HEK293 (cell line): ENCODE data around the gene CREB5.
A peak's percentile ranks its signal among the peaks of the same experiment; 100 is the strongest.

Experiments used
- CTCF ChIA-PET: fragments of 350-600 bp; formaldehyde crosslinking; extraction: SDS; loops from one replicate; lab custom pipeline; 2021; ENCODE audit warnings: antibody characterized with exemption; lab: Yijun Ruan, JAX
- POLR2A ChIA-PET: fragments of 300-600 bp; formaldehyde crosslinking; extraction: SDS; loops from one replicate; lab custom pipeline; 2020; ENCODE audit warnings: antibody characterized with exemption, inconsistent platforms; lab: Yijun Ruan, JAX
- H3K27ac ChIP-seq: fragments of 200-500 bp; sonication (Bioruptor generic); 2 replicates; pipeline ENCODE4 v1.5.1; 2014; ENCODE audit warnings: low read depth, low read length, control low read depth, inconsistent platforms; ENCODE audit errors: extremely low read depth
- H3K36me3 ChIP-seq, 2 experiments: fragments of 200-500 bp in 1 of 2; sonication (Bioruptor generic) in 1 of 2; 1 replicate in 1 of 2; 2 replicates in 1 of 2; pipeline ENCODE4 v1.5.1; 2014 to 2017; ENCODE audit warnings: inconsistent platforms in 2 of 2, low read length in 2 of 2; ENCODE audit not compliant: control insufficient read depth in 2 of 2, insufficient read depth in 1 of 2
- H3K4me1 ChIP-seq: fragments of 200-500 bp; sonication (Bioruptor generic); 2 replicates; pipeline ENCODE4 v1.5.1; 2014; ENCODE audit warnings: mild to moderate bottlenecking, low read length, inconsistent platforms; ENCODE audit not compliant: control insufficient read depth, insufficient read depth
- H3K4me3 ChIP-seq: 2 replicates; pipeline ENCODE4 v1.5.1; 2011; ENCODE audit warnings: low read depth, mild to moderate bottlenecking, control low read depth, low read length, moderate library complexity
- H3K9me3 ChIP-seq: fragments of 200-500 bp; sonication (Bioruptor generic); 2 replicates; pipeline ENCODE4 v1.5.1; 2014; ENCODE audit warnings: low read depth, low read length, inconsistent platforms; ENCODE audit not compliant: control insufficient read depth, insufficient read depth
- GLIS1 ChIP-seq: fragments of 450-650 bp; formaldehyde crosslinking; IDR thresholded peaks from 2 replicates; pipeline ENCODE4 v1.5.1; 2016; ENCODE audit warnings: missing biosample characterization, missing genetic modification characterization
- HOXA7 ChIP-seq: sonication (generic); formaldehyde crosslinking; IDR thresholded peaks from 2 replicates; pipeline ENCODE4 v1.8.1; 2022; ENCODE audit warnings: missing genetic modification reagents, borderline replicate concordance
- SCRT1 ChIP-seq: fragments of 450-650 bp; formaldehyde crosslinking; IDR thresholded peaks from 2 replicates; pipeline ENCODE4 v1.5.1; 2016; ENCODE audit warnings: missing biosample characterization, missing genetic modification characterization, borderline replicate concordance
- SCRT2 ChIP-seq: fragments of 450-650 bp; formaldehyde crosslinking; IDR thresholded peaks from 2 replicates; pipeline ENCODE4 v1.5.1; 2016; ENCODE audit warnings: missing biosample characterization, missing genetic modification characterization
- ZBTB20 ChIP-seq: fragments of 450-650 bp; formaldehyde crosslinking; IDR thresholded peaks from 2 replicates; pipeline ENCODE4 v1.5.1; 2016; ENCODE audit warnings: missing biosample characterization, missing genetic modification characterization
- ZNF548 ChIP-seq: fragments of 450-650 bp; formaldehyde crosslinking; IDR thresholded peaks from 2 replicates; pipeline ENCODE4 v1.5.1; 2016; ENCODE audit warnings: missing biosample characterization, missing genetic modification characterization
- ZNF555 ChIP-seq: fragments of 450-650 bp; formaldehyde crosslinking; conservative IDR thresholded peaks from 2 replicates; pipeline ENCODE4 v1.5.1; 2017; ENCODE audit warnings: missing biosample characterization, mild to moderate bottlenecking, missing genetic modification characterization, inconsistent platforms
- ZNF561 ChIP-seq: fragments of 450-650 bp; IDR thresholded peaks from 2 replicates; pipeline ENCODE4 v1.5.1; 2018; ENCODE audit warnings: missing biosample characterization, missing genetic modification characterization, borderline replicate concordance
- ZNF785 ChIP-seq: fragments of 450-650 bp; formaldehyde crosslinking; IDR thresholded peaks from 2 replicates; pipeline ENCODE4 v1.5.1; 2016; ENCODE audit warnings: missing biosample characterization, missing genetic modification characterization
- TF ChIP-seq, protein P1 (sequence below): fragments of 450-650 bp; formaldehyde crosslinking; IDR thresholded peaks from 2 replicates; pipeline ENCODE4 v1.5.1; 2016; ENCODE audit warnings: missing biosample characterization, missing genetic modification characterization, low read depth
- TF ChIP-seq, protein P2 (sequence below): fragments of 450-650 bp; formaldehyde crosslinking; IDR thresholded peaks from 2 replicates; pipeline ENCODE4 v1.5.1; 2017; ENCODE audit warnings: missing biosample characterization, missing genetic modification characterization
- TF ChIP-seq, protein P3 (sequence below): fragments of 450-650 bp; formaldehyde crosslinking; conservative IDR thresholded peaks from 2 replicates; pipeline ENCODE4 v1.5.1; 2016; ENCODE audit warnings: low read depth, missing biosample characterization, missing genetic modification characterization

The CREB5 gene

DNA sequence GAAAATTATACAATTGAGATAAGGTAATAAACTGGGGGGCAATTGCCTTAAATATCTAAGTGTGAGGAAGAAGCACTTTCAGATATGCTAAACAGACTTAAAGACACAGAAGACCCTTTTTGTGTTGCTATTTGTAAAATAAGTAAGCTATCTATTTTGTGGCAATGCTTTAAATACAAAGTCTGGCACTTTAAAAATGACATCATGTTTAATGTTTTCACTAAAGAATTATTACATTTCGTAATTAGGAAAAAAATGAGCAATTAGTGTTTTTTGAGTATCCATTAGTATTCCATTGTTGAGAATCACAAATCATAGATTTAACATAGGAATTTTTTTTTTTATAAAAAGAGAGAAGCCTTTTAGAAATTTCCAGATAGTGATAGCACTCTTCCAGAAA is 2.1 kb downstream of the CREB5 start:
- CTCF ChIA-PET = interaction anchor here (1.2 to 2.1 kb wide), 2 partner anchors 25 to 118 kb away, joined by 5 read pairs; no protein-coding TSS in a partner anchor
- Histone ChIP-seq H3K4me3 (no peak overlapping the region), H3K9me3 (no peaks in the 10 kb centered on the region), H3K27ac (no peak overlapping the region), H3K36me3 (no peaks in the 10 kb centered on the region), H3K4me1 (peaks cover 26% of the 10 kb centered on the region)
- POLR2A ChIA-PET = no interaction called here
- no peak for TF ChIP-seq ZNF555 (tag by site-specific recombination)
- TF ChIP-seq, protein P1, sequence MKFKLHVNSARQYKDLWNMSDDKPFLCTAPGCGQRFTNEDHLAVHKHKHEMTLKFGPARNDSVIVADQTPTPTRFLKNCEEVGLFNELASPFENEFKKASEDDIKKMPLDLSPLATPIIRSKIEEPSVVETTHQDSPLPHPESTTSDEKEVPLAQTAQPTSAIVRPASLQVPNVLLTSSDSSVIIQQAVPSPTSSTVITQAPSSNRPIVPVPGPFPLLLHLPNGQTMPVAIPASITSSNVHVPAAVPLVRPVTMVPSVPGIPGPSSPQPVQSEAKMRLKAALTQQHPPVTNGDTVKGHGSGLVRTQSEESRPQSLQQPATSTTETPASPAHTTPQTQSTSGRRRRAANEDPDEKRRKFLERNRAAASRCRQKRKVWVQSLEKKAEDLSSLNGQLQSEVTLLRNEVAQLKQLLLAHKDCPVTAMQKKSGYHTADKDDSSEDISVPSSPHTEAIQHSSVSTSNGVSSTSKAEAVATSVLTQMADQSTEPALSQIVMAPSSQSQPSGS (tag by site-specific recombination) = peak; percentile 82
- TF ChIP-seq, protein P2, sequence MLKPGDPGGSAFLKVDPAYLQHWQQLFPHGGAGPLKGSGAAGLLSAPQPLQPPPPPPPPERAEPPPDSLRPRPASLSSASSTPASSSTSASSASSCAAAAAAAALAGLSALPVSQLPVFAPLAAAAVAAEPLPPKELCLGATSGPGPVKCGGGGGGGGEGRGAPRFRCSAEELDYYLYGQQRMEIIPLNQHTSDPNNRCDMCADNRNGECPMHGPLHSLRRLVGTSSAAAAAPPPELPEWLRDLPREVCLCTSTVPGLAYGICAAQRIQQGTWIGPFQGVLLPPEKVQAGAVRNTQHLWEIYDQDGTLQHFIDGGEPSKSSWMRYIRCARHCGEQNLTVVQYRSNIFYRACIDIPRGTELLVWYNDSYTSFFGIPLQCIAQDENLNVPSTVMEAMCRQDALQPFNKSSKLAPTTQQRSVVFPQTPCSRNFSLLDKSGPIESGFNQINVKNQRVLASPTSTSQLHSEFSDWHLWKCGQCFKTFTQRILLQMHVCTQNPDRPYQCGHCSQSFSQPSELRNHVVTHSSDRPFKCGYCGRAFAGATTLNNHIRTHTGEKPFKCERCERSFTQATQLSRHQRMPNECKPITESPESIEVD (tag by site-specific recombination) = peak; percentile 47; the same call in 1 of the 2 replicates

DNA sequence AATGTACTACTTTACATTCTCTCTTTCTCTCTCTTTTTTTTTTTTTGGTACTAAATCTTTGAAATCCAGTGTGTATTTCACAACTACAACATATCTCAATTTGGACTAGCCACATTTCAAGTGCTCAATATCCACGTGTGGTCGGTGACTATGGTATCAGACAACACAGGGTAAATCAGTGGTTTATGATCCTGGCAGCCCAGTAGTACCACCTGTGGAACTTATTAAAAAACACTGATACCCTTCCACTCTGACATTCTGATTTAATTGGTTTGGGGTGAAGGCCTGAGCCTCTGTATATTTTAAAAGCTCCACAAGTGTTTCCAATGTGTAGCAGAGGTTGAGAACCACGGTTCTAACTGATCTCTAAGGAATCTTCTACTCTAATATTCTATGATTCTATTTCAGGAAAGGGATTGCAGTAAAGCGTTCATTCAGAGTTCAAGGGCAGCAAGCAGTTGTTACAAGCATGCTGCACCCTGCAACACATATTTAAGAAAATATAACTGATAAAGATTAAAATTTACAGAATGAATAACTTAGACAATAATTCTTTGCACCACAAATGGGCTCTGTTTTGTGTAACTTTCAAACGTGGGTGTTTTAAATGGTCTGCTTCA is 5.1 kb downstream of the CREB5 start:
- Histone ChIP-seq H3K4me1 (peaks cover 21% of the 10 kb centered on the region), H3K36me3 (no peaks in the 10 kb centered on the region), H3K9me3 (no peaks in the 10 kb centered on the region), H3K27ac (no peak overlapping the region), H3K4me3 (no peak overlapping the region)
- POLR2A ChIA-PET = no interaction called here
- CTCF ChIA-PET = no interaction called here
- TF ChIP-seq, protein P3, sequence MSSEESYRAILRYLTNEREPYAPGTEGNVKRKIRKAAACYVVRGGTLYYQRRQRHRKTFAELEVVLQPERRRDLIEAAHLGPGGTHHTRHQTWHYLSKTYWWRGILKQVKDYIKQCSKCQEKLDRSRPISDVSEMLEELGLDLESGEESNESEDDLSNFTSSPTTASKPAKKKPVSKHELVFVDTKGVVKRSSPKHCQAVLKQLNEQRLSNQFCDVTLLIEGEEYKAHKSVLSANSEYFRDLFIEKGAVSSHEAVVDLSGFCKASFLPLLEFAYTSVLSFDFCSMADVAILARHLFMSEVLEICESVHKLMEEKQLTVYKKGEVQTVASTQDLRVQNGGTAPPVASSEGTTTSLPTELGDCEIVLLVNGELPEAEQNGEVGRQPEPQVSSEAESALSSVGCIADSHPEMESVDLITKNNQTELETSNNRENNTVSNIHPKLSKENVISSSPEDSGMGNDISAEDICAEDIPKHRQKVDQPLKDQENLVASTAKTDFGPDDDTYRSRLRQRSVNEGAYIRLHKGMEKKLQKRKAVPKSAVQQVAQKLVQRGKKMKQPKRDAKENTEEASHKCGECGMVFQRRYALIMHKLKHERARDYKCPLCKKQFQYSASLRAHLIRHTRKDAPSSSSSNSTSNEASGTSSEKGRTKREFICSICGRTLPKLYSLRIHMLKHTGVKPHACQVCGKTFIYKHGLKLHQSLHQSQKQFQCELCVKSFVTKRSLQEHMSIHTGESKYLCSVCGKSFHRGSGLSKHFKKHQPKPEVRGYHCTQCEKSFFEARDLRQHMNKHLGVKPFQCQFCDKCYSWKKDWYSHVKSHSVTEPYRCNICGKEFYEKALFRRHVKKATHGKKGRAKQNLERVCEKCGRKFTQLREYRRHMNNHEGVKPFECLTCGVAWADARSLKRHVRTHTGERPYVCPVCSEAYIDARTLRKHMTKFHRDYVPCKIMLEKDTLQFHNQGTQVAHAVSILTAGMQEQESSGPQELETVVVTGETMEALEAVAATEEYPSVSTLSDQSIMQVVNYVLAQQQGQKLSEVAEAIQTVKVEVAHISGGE (tag by site-specific recombination) = no peak
- TF ChIP-seq ZBTB20 (tag by site-specific recombination) = 0 out of 2 replicates have a peak, but pooled peaks have one; percentile 29
- TF ChIP-seq ZNF548 (tag by site-specific recombination) = no peak
- TF ChIP-seq SCRT1 (tag by site-specific recombination) = peak; percentile 63; the same call in 1 of the 2 replicates
- TF ChIP-seq SCRT2 = peak; percentile 63
- TF ChIP-seq HOXA7 = no peak
- no peak for TF ChIP-seq ZNF785 (tag by site-specific recombination)

DNA sequence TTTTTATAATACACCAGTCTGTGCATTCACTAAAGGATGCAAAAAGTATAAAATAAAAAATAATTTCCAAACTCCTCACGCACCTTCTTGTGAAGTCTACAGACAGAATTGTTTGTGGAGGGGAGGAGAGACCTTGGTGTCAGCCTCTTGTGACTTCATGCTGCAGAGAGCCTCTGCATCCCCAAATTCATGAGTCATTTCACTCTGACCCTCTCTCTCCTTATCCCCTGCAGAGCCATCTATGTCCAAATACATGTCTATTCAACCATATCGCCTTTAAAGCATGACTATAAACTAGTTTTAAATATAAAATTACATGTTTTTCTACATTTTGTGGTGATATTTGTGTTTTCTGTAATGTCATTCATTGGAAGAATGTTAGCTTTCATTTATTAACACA is 6.0 kb downstream of the CREB5 start:
- Histone ChIP-seq H3K9me3 (no peaks in the 10 kb centered on the region), H3K36me3 (no peaks in the 10 kb centered on the region), H3K4me3 (no peak overlapping the region), H3K4me1 (peaks cover 15% of the 10 kb centered on the region), H3K27ac (no peak overlapping the region)
- CTCF ChIA-PET = no interaction called here
- POLR2A ChIA-PET = no interaction called here
- TF ChIP-seq ZNF561 (tag by site-specific recombination) = no peak
- TF ChIP-seq GLIS1 (tag by site-specific recombination) = peak; percentile 30; the same call in 1 of the 2 replicates
